Activated T-helper 1 cell treated with anti-CD3 and anti-CD28 coated beads, Interleukin-2, amount 50 U/mL, for 16 hours (primary cell): ENCODE results near the gene FSIP1.
A peak's percentile ranks its signal among the peaks of the same experiment; 100 is the strongest.

ENCODE experiments used
- DNase-seq, 2 donors: peaks; one replicate each; pipeline ENCODE4 v3.0.0-alpha.2; 2020; ENCODE audit warnings: low read depth in 1 of 2, low spot score in 1 of 2

Gene FSIP1

GRCh38 chr15:39687965-39688364, 94.7 kb downstream of the FSIP1 start:
- DNase-seq: no peak

- DNase-seq: peak in 1 of 2 donors; percentile 3
Observed at GRCh38 chr15:39685999-39686613, 96.5 kb downstream of the FSIP1 start.

- DNase-seq: no peak
Observed at GRCh38 chr15:39685367-39685766, 97.3 kb downstream of the FSIP1 start.

- no peak for DNase-seq
Observed at GRCh38 chr15:39684233-39684632, 98.4 kb downstream of the FSIP1 start.

- DNase-seq: no peak
Observed at GRCh38 chr15:39682366-39682765, 100.3 kb downstream of the FSIP1 start.

- no peak for DNase-seq
Observed at GRCh38 chr15:39680868-39681267, 101.8 kb downstream of the FSIP1 start.

GRCh38 chr15:39672666-39673065, 110.0 kb downstream of the FSIP1 start:
- DNase-seq: no peak

- DNase-seq: no peak
Observed at GRCh38 chr15:39672184-39672583, 110.5 kb downstream of the FSIP1 start.

GRCh38 chr15:39670687-39671086, 112.0 kb downstream of the FSIP1 start:
- no peak for DNase-seq

GRCh38 chr15:39669661-39670060, 113.0 kb downstream of the FSIP1 start:
- DNase-seq: no peak

GRCh38 chr15:39669241-39669640, 113.4 kb downstream of the FSIP1 start:
- no peak for DNase-seq

GRCh38 chr15:39668457-39668856, 114.2 kb downstream of the FSIP1 start:
- no peak for DNase-seq

GRCh38 chr15:39667382-39668127, 115.1 kb downstream of the FSIP1 start:
- DNase-seq: no peak

- DNase-seq: no peak
Observed at GRCh38 chr15:39666677-39667076, 116.0 kb downstream of the FSIP1 start.

- no peak for DNase-seq
Observed at GRCh38 chr15:39665629-39666250, 116.9 kb downstream of the FSIP1 start.

GRCh38 chr15:39663704-39664250, 118.9 kb downstream of the FSIP1 start:
- DNase-seq: no peak

- DNase-seq: no peak
Observed at GRCh38 chr15:39661776-39662175, 120.9 kb downstream of the FSIP1 start.

- no peak for DNase-seq
Observed at GRCh38 chr15:39658740-39659139, 123.9 kb downstream of the FSIP1 start.

- no peak for DNase-seq
Observed at GRCh38 chr15:39657668-39658067, 125.0 kb downstream of the FSIP1 start.

- DNase-seq: no peak
Observed at GRCh38 chr15:39657181-39657580, 125.5 kb downstream of the FSIP1 start.

GRCh38 chr15:39654304-39654703, 128.3 kb downstream of the FSIP1 start:
- no peak for DNase-seq

- DNase-seq: no peak
Observed at GRCh38 chr15:39651881-39652280, 130.8 kb downstream of the FSIP1 start.
